ENCODE results near the gene MRTFB. TPM values are rescaled to one million over a fixed set of nuclear protein-coding genes. Genes with fewer than 3 reads are reported as not detected.

The MRTFB gene
- total RNA-seq, 1 donor from 2014 or later = 31.4 TPM

DNA sequence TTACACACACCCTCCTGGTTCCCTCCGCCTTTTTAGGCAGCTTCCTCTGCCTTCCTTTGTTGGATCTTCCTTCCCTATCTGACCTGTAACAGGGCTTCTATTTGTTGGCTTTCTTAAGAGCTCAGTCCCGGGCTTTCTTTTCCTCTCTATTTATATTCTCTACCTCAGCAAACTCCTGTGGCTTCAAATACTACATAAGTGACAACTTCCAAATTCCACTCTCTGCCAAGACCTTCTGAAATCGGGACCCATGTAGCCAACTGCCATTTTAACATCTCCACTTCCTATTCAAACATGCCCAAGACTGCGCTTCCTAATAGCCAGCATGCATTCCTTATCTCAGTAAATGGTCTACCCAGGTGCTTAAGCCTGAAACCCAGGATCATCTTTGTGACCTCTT lies 128.1 kb downstream of the MRTFB start:
- TF ChIP-seq, protein P1, sequence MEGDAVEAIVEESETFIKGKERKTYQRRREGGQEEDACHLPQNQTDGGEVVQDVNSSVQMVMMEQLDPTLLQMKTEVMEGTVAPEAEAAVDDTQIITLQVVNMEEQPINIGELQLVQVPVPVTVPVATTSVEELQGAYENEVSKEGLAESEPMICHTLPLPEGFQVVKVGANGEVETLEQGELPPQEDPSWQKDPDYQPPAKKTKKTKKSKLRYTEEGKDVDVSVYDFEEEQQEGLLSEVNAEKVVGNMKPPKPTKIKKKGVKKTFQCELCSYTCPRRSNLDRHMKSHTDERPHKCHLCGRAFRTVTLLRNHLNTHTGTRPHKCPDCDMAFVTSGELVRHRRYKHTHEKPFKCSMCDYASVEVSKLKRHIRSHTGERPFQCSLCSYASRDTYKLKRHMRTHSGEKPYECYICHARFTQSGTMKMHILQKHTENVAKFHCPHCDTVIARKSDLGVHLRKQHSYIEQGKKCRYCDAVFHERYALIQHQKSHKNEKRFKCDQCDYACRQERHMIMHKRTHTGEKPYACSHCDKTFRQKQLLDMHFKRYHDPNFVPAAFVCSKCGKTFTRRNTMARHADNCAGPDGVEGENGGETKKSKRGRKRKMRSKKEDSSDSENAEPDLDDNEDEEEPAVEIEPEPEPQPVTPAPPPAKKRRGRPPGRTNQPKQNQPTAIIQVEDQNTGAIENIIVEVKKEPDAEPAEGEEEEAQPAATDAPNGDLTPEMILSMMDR (IDR thresholded peaks at IDR 0.05) = no peak
- no peak overlapping the region for H3K27ac Mint-ChIP-seq (ENCODE audit: unreplicated experiment)
- no peaks in the 10 kb centered on the region for H3K9me3 Mint-ChIP-seq (ENCODE audit: unreplicated experiment)
- no peak for DNase-seq (ENCODE audit: extremely low spot score, unreplicated experiment)
- peaks cover 14% of the 10 kb centered on the region for H3K4me1 Mint-ChIP-seq (ENCODE audit: unreplicated experiment)
- H3K4me3 Mint-ChIP-seq (ENCODE audit: unreplicated experiment) = no peak overlapping the region
- peaks cover 5% of the 10 kb centered on the region for H3K36me3 Mint-ChIP-seq (ENCODE audit: unreplicated experiment)
- no peaks in the 10 kb centered on the region for H3K27me3 Mint-ChIP-seq (ENCODE audit: unreplicated experiment)

DNA sequence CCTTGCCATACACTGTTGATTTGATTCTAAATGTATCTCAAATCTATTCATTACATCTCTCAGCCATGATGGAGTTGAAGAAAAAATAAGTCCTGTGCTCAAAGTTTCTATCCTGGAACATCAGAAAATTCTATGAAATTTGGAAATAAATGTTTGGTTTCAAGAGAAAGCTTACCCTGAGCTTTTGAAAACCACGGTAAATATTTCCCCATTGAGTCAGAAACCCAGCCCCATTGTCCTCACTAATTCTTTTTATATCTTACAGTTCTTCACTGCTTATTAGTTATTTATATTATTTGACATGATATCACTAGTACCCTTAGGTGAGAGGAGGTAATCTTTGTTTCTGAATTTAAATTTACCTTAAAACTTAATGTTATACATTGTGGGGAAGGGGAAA lies 128.5 kb downstream of the MRTFB start:
- no peaks in the 10 kb centered on the region for H3K9me3 Mint-ChIP-seq (ENCODE audit: unreplicated experiment)
- H3K36me3 Mint-ChIP-seq (ENCODE audit: unreplicated experiment) = peaks cover 5% of the 10 kb centered on the region
- H3K4me3 Mint-ChIP-seq (ENCODE audit: unreplicated experiment) = no peak overlapping the region
- no peaks in the 10 kb centered on the region for H3K27me3 Mint-ChIP-seq (ENCODE audit: unreplicated experiment)
- TF ChIP-seq, protein P1 (IDR thresholded peaks at IDR 0.05) = no peak
- DNase-seq (ENCODE audit: extremely low spot score, unreplicated experiment) = no peak
- H3K4me1 Mint-ChIP-seq (ENCODE audit: unreplicated experiment) = peaks cover 14% of the 10 kb centered on the region
- H3K27ac Mint-ChIP-seq (ENCODE audit: unreplicated experiment) = no peak overlapping the region

DNA sequence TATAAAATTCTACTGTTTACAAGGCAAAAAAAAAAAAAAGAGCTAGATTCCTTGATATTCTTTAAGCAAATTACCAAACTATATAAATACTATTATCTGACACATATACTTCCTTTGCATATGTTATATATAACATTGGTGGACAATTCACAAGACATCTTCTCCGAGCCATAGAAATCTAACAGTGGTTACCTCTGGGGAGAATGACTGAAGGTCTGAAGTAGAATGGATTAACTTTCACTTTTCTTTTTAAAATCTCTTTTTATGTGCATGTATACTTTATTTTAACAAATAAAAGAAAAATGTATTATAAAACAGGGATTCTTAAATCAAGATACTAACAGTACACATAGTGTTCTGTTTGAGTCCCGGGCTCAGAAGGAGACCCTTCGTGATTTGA lies 131.0 kb downstream of the MRTFB start:
- Mint-ChIP-seq H3K27me3 (ENCODE audit: unreplicated experiment) (no peaks in the 10 kb centered on the region), H3K4me1 (ENCODE audit: unreplicated experiment) (peaks cover 7% of the 10 kb centered on the region), H3K27ac (ENCODE audit: unreplicated experiment) (no peak overlapping the region), H3K36me3 (ENCODE audit: unreplicated experiment) (peaks cover 5% of the 10 kb centered on the region), H3K4me3 (ENCODE audit: unreplicated experiment) (no peak overlapping the region), H3K9me3 (ENCODE audit: unreplicated experiment) (no peaks in the 10 kb centered on the region)
- TF ChIP-seq, protein P1 (IDR thresholded peaks at IDR 0.05) = no peak
- no peak for DNase-seq (ENCODE audit: extremely low spot score, unreplicated experiment)

DNA sequence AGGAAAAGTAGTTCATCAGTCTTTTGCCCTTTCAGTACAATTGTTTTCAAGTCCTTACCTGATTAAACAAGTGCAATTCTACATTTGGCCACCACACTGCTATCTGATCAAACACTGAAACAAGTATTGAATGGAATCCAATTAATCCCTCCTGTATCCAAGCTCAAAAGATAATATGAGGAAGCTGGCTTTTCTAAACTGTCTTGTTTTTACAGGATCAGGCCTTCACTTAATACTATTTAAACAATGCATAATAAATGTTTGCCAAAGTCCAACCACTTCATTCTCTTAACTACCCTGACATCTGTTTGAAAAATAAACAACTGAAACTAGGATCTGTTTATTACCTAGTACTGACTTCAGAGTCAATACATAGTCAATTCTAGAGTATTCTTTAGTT lies 131.6 kb downstream of the MRTFB start:
- Mint-ChIP-seq H3K4me1 (ENCODE audit: unreplicated experiment) (peaks cover 7% of the 10 kb centered on the region), H3K36me3 (ENCODE audit: unreplicated experiment) (peaks cover 5% of the 10 kb centered on the region), H3K4me3 (ENCODE audit: unreplicated experiment) (no peak overlapping the region), H3K27ac (ENCODE audit: unreplicated experiment) (no peak overlapping the region), H3K27me3 (ENCODE audit: unreplicated experiment) (no peaks in the 10 kb centered on the region), H3K9me3 (ENCODE audit: unreplicated experiment) (no peaks in the 10 kb centered on the region)
- DNase-seq (ENCODE audit: extremely low spot score, unreplicated experiment) = no peak
- TF ChIP-seq, protein P1 (IDR thresholded peaks at IDR 0.05) = peak; percentile 29

DNA sequence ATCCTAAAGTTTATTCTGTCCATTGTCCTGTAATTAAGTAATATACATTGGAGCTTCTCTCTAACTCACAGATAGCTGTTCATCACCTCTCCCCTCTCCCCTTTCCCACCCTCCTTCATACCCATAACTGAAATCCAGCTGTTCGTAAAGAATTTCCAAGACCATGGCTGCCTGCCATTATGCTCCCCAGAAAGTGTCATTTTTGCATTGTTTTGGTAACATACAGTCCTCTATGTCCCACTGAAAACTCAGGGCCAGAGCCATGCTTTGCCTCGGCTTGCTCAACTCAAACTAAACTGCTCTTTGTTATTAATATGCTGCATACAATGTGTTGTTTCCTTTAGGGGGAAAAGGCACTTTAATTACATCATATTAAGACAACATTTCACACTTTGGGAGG lies 132.0 kb downstream of the MRTFB start:
- no peak for DNase-seq (ENCODE audit: extremely low spot score, unreplicated experiment)

More for the DNA sequence above, 132.0 kb downstream of the MRTFB start:
- H3K4me3 Mint-ChIP-seq (ENCODE audit: unreplicated experiment) = no peak overlapping the region
- H3K9me3 Mint-ChIP-seq (ENCODE audit: unreplicated experiment) = no peaks in the 10 kb centered on the region
- H3K27me3 Mint-ChIP-seq (ENCODE audit: unreplicated experiment) = no peaks in the 10 kb centered on the region
- peaks cover 5% of the 10 kb centered on the region for H3K36me3 Mint-ChIP-seq (ENCODE audit: unreplicated experiment)
- TF ChIP-seq, protein P1 (IDR thresholded peaks at IDR 0.05) = no peak
- no peak overlapping the region for H3K27ac Mint-ChIP-seq (ENCODE audit: unreplicated experiment)
- H3K4me1 Mint-ChIP-seq (ENCODE audit: unreplicated experiment) = peaks cover 7% of the 10 kb centered on the region
